Activated CD4-positive, alpha-beta T cell treated with anti-CD3 and anti-CD28 coated beads, Interleukin-2, amount 50 U/mL, for 24 hours (primary cell): Measurements from ENCODE around the gene OR10G8.

Source experiments
- DNase-seq, 2 donors: peaks; one replicate each; pipeline ENCODE4 v3.0.0-alpha.2; 2020; ENCODE audit warnings: low read depth in 1 of 2, low spot score in 1 of 2

OR10G8 gene

DNA sequence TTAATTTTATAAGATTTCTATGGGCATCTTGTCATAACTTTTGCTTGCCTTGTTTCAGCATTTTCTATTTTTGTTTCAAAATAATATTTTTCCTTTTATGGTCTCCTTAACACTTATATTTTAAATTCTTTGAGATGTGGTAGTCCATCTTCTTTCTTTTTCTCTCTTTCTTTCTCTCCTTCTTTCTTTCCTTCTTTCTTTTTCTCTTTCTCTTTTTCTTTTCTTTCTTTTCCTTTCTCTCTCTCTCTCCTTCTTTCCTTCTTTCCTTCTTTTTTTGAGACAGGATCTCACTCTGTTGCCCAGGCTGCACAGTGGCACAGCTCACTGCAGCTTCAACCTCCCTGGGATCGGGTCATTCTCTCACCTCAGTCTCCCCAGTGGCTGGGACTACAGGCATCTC, 50.7 kb downstream of the OR10G8 start:
- no peak for DNase-seq

DNA sequence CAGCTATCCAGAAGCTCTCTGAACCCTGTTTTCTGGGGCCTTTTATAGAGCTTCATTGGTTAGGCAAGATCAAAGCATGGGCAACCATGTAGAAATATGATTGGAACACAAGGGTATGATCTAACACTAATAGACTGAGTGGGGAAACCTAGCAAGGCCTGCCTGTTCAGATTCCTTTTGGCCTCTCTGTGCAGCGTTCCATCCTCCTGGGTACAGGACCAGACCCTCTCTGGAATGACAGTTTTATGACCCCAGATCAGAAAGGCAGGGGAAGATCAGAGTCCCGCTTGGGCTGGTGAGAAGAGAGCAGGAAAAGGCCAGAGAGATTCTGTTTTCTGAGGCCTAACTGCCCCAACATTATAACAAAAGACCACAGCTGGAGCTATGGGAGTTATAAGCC, 52.0 kb downstream of the OR10G8 start:
- no peak for DNase-seq

DNA sequence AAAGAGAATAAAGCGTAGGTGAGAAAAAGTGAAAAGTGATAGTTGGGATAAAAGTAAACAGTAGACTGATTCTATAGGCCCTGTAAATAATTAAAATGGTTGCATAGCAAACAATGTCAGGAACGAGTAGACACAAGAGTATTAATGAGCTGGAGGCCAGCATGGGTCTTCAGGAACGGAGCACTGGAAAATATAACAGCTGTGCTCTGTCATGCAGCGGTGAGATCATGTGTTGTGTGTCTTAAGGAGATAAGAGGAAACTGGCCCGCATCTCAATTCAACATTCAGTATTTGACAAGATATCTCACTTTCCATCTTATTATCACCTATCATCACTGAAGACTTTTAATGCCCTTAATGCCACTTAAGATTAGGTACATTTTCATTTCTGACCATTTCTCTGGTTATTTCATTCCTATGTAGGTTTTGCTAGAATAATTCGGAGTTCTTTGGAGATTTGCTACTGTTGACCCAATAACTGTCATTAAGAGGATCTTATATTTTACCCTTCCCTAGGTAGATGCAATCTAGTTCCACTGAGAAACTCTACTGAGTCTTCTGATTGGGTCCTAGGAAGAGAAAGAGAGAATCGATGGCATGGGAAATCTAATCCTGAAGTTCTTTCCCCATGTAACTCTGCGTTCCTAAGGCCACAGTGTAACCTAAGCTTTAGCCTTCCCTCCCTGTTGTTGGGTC, 53.2 kb downstream of the OR10G8 start:
- no peak for DNase-seq
